ENCODE data around the gene TPSAB1. TPM values are rescaled to one million over a fixed set of nuclear protein-coding genes. Genes with fewer than 3 reads are reported as not detected.
"Not testable (repeated sequence)": the region's sequence is repeated elsewhere in the genome, so short reads cannot be mapped to it uniquely, and the experiment has no call there.

TPSAB1 gene
- total RNA-seq, 1 donor from 2014 or later = 11.6 TPM

DNA sequence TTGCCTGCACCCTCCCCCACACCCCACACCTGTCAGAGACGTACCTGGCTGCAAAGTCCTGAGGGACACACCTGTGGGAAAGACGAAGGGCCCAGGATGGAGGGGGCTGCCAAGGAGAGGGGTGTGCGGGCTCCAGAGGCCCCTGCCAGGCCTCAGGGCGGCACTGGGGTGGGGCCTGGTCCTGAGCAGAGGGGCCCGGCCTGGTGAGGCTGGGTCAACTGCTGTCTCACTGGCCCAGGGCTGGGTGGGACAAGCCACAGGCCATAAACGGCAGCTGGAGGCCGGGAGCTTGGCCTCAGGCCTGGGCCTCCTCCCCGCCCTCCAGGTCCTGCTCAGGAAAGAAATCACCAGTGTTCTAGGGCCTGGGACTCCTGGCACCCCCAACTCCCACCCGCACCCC, 15.9 kb upstream of the TPSAB1 start:
- no peak for DNase-seq

- DNase-seq = no peak
Observed at GRCh38 chr16:1225051-1225451, 15.5 kb upstream of the TPSAB1 start, which contains the start of gene TPSG1. TSS of gene TPSG1 (minus strand) at chr16:1225268. CDS start at chr16:1225252, 16 bp downstream.

DNA sequence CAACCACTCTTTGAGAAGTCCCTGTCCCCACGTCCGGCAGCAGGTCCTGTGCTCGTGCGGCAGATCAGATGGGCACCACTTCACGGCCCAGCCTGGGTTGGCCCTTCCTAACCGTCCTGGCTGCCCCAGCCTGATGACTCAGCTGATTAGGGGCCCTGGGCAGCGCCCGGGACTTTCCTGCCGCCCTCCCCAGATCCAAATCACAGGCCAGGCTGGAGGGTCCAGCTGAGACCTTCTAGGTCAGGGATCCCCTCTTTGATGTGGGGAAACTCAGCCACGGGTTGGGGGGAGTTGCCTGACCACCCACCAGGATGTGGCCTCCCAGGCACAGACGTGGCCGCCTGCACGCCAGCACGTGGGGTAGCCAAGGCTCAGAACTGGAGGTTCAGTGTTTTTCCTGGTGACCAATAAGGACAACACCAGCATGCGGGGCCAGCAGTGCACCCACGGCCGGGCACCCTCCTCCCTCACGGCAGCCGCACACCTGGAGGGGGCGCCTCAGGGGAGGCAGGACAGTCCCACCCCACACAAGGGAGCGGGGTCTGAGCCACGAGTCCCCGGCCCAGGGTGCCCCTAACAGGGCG, 14.7 kb upstream of the TPSAB1 start:
- not testable (repeated sequence) for DNase-seq

GRCh38 chr16:1226692-1227091, 13.8 kb upstream of the TPSAB1 start:
- not testable (repeated sequence) for DNase-seq

- not testable (repeated sequence) for DNase-seq
Observed at GRCh38 chr16:1228227-1228626, 12.3 kb upstream of the TPSAB1 start.

- DNase-seq = not testable (repeated sequence)
Observed at GRCh38 chr16:1229476-1229875, 11.0 kb upstream of the TPSAB1 start.

GRCh38 chr16:1230084-1230470, 10.4 kb upstream of the TPSAB1 start, which contains the start of gene TPSB2:
TSS of gene TPSB2 (minus strand) at chr16:1230184. CDS start at chr16:1229951, 233 bp downstream.
- DNase-seq = not testable (repeated sequence)

- DNase-seq = not testable (repeated sequence)
Observed at GRCh38 chr16:1230471-1231212, 9.9 kb upstream of the TPSAB1 start.

GRCh38 chr16:1231301-1231700, 9.2 kb upstream of the TPSAB1 start:
- not testable (repeated sequence) for DNase-seq

GRCh38 chr16:1232049-1232748, 8.3 kb upstream of the TPSAB1 start:
- not testable (repeated sequence) for DNase-seq

DNA sequence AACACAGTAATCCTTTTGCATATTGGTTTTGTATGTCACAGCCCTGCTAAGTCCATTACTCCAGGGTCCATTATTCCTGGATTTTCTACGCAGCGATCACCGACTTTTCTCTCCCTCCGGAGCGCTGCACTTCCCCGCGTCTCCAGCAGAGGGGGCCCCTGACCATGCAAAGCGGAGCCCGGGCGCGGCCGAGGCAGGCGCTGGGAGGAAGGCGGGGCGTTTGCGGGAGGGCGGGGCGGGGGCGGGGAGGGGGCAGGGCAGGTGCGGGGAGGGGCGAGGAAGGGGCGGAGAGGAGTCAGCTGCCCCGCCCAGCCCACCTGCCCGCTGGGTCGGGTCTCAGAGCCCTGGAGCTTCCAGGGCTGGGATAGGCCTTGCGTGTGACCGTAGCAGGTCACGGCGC, 3.8 kb upstream of the TPSAB1 start:
- not testable (repeated sequence) for DNase-seq

DNA sequence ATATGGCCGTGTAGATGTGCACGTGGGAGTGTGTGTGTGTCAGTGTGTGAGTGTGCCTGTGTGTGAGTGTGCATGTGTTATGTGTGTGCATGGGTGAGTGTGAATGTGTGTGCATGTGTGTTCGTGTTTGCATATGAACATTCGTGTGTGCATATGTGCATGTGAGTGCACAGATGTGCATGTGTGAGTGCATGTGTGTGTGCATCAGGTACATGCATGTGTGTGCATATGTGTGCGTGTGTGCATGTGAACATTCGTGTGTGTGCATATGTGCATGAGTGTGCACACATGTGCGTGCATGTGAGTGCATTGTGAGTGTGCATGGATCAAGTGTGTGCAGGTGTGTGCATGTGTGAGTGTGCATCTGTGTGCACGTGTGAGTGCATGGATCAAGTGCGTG, 2.5 kb upstream of the TPSAB1 start:
- DNase-seq = no peak

GRCh38 chr16:1238909-1239308, 1.6 kb upstream of the TPSAB1 start:
- DNase-seq = not testable (repeated sequence)

GRCh38 chr16:1239575-1239974, 930 bp upstream of the TPSAB1 start:
- DNase-seq = not testable (repeated sequence)

DNA sequence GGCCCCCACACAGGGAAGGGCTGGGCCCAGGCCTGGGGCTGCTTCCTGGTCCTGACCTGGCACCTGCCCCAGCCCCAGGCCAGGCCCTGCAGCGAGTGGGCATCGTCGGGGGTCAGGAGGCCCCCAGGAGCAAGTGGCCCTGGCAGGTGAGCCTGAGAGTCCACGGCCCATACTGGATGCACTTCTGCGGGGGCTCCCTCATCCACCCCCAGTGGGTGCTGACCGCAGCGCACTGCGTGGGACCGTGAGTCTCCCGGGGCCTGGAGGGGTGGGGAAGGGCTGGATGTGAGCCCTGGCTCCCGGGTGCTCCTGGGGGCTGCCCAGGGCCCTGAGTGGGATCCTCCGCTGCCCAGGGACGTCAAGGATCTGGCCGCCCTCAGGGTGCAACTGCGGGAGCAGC, 576 bp downstream of the TPSAB1 start:
- DNase-seq = not testable (repeated sequence)

GRCh38 chr16:1243363-1243762, 2.9 kb downstream of the TPSAB1 start:
- DNase-seq = not testable (repeated sequence)

DNA sequence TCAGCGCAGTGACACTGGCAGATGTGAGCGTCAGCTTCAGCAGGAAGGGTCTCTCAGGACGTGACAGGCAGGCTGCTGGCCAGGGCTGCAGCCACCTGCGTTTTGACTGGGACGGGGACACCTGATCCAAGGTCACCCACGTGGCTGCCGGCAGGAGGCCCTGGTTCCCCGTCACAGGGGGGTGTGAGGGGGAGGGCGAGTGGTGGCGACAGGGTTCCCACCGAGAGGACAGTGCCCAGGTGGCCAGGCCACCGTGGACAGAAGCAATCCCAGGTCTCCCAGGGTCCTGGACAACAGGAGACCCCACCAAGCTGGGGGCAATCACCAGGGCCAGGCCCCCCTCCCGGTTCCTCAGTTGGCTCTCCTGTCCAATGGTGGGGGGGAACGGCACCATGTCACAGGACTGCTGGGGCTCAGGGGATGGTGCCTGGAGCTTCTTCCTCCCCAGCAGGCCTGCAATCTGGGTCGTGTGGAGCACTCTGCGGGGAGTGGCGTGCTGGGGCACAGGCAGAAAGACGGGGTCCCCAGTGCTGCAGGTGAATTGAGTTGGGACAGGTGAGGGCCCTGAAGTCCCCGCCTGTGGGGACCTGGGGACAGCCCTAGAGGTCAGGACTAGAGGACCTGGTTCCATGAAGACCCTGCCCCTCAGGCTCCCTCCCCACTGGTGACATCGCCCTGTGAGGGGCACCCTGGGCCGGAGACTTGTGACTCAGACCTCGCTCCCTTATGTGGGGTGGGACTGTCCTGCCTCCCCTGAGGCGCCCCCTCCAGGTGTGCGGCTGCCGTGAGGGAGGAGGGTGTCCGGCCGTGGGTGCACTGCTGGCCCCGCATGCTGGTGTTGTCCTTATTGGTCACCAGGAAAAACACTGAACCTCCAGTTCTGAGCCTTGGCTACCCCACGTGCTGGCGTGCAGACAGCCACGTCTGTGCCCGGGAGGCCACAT, 3.7 kb downstream of the TPSAB1 start:
- DNase-seq = not testable (repeated sequence)

DNA sequence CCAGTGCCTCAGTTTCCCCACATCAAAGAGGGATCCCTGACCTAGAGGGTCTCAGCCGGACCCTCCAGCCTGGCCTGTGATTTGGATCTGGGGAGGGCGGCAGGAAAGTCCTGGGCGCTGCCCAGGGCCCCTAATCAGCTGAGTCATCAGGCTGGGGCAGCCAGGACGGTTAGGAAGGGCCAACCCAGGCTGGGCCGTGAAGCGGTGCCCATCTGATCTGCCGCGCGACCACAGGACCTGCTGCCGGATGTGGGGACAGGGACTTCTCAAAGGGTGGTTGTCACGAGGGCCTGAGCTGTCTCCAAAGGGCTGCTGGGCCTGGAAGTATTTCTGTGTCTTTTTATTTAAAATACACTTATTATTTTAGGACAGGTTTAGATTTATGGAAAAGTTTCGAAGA, 4.4 kb downstream of the TPSAB1 start:
- no peak for DNase-seq

DNA sequence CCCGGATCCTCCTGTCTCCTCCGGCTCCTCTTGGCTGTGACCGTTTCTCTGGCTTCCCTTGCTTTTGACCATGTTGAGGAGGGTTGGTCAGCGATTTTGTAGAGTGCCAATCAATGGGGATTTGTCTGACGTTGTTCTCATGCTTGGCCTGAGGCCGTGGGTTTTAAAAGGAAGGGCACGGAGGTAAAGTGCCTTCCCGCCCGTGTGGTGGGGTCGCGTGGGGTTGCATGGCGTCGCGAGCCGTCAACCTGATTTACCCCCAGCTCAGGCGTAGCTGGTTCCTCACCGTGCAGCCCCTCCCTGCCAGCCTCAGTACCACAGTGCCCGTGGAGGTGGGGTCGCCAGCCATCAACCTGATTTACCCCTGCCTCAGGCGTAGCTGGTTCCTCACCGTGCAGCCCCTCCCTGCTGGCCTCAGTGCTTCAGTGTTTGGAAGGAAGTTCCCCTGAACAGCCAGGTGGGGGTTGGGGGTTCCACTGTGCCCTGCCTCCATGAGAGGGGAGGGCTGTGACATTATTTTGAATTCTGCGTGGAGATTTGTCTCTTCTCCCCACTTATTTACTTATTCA, 5.0 kb downstream of the TPSAB1 start:
- no peak for DNase-seq

DNA sequence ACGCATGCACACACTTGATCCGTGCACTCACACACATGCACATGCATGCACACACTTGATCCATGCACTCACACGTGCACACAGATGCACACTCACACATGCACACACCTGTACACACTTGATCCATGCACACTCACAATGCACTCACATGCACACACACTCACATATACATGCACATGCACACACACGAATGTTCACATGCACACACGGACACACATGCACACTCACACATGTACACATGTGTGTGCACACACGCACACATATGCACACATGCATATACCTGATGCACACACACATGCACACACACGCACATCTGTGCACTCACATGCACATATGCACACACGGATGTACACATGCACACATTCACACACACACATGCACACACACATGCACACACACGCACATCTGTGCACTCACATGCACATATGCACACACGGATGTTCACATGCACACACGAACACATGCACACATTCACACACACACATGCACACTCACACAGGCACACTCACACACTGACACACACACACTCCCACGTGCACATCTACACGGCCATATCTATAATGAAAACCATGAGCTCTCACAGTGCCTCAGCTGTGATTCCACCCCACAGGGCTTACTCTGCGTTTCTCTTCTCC, 7.5 kb downstream of the TPSAB1 start:
- not testable (repeated sequence) for DNase-seq
